Neural cell (in vitro differentiated cells): ENCODE results near the gene ABCA10. TPM values are rescaled to one million over a fixed set of nuclear protein-coding genes. Genes with fewer than 3 reads are reported as not detected.

Source experiments
- H2AFZ ChIP-seq: fragments of 200-600, 300-800 bp; sonication (generic), shearing (Covaris generic); 2 replicates; pipeline ENCODE4 v1.6.0; 2014; ENCODE audit warnings: low read depth, mild to moderate bottlenecking, antibody characterized with exemption, low read length, moderate library complexity
- H3F3A ChIP-seq: fragments of 200-600 bp; shearing (Covaris generic); 2 replicates; pipeline ENCODE4 v1.6.1; 2016; ENCODE audit warnings: mild to moderate bottlenecking, moderate library complexity, mixed read lengths, antibody characterized with exemption, low read length; ENCODE audit not compliant: insufficient read depth, poor library complexity, severe bottlenecking
- H3K27ac ChIP-seq: fragments of 200-600, 300-800 bp; sonication (generic), shearing (Covaris generic); 2 replicates; pipeline ENCODE4 v1.5.1; 2014; ENCODE audit warnings: mild to moderate bottlenecking, low read length, moderate library complexity
- H3K27me3 ChIP-seq: fragments of 300-800, 200-600 bp; sonication (generic), shearing (Covaris generic); 2 replicates; pipeline ENCODE4 v1.6.0; 2014; ENCODE audit warnings: mild to moderate bottlenecking, low read depth, low read length, moderate library complexity; ENCODE audit not compliant: insufficient read depth
- H3K36me3 ChIP-seq: fragments of 300-800, 200-600 bp; sonication (generic), shearing (Covaris generic); 2 replicates; pipeline ENCODE4 v1.5.1; 2014; ENCODE audit warnings: mild to moderate bottlenecking, antibody characterized with exemption, low read length, moderate library complexity; ENCODE audit not compliant: insufficient read depth
- H3K4me2 ChIP-seq: fragments of 300-800, 200-600 bp; sonication (generic), shearing (Covaris generic); 2 replicates; pipeline ENCODE4 v1.6.0; 2014; ENCODE audit warnings: mild to moderate bottlenecking, low read length
- H3K4me3 ChIP-seq: fragments of 300-800, 200-600 bp; sonication (generic), shearing (Covaris generic); 2 replicates; pipeline ENCODE4 v1.5.1; 2014; ENCODE audit warnings: mild to moderate bottlenecking, low read length, moderate library complexity
- H3K79me2 ChIP-seq: fragments of 200-600 bp; shearing (Covaris generic); replicated peaks from 2 replicates; pipeline ENCODE4 v1.6.0; 2014; ENCODE audit warnings: mild to moderate bottlenecking, low read length, moderate library complexity; ENCODE audit not compliant: insufficient read depth
- H3K9ac ChIP-seq: fragments of 300-800, 200-600 bp; sonication (generic), shearing (Covaris generic); 2 replicates; pipeline ENCODE4 v1.6.1; 2016; ENCODE audit warnings: mild to moderate bottlenecking, low read length, mixed read lengths
- H3K9me2 ChIP-seq: fragments of 200-600 bp; shearing (Covaris generic); 2 replicates; pipeline ENCODE4 v1.6.1; 2016; ENCODE audit warnings: mild to moderate bottlenecking, low read length, mixed read lengths; ENCODE audit not compliant: insufficient read depth
- H3K9me3 ChIP-seq: fragments of 200-600, 300-800 bp; sonication (generic), shearing (Covaris generic); 2 replicates; pipeline ENCODE4 v1.6.1; 2016; ENCODE audit warnings: mild to moderate bottlenecking, mixed run types, low read length, moderate library complexity, mixed read lengths
- H4K20me1 ChIP-seq: fragments of 200-600 bp; shearing (Covaris generic); 2 replicates; pipeline ENCODE4 v1.6.1; 2016; ENCODE audit warnings: mild to moderate bottlenecking, mixed run types; ENCODE audit not compliant: insufficient read depth
- EP300 ChIP-seq: fragments of 450-650 bp; conservative IDR thresholded peaks from 2 replicates; pipeline ENCODE4 v1.6.1; 2014; ENCODE audit warnings: antibody characterized with exemption, mild to moderate bottlenecking, moderate library complexity; ENCODE audit not compliant: poor library complexity, severe bottlenecking
- EZH2 ChIP-seq: fragments of 200-600, 300-800 bp; shearing (Covaris generic), sonication (generic); IDR thresholded peaks from 2 replicates; pipeline ENCODE4 v1.6.1; 2014; ENCODE audit warnings: antibody characterized with exemption, low read length, borderline replicate concordance, mild to moderate bottlenecking; ENCODE audit not compliant: insufficient read depth, poor library complexity, severe bottlenecking
- MXI1 ChIP-seq: fragments of 450-650 bp; conservative IDR thresholded peaks from 2 replicates; pipeline ENCODE4 v1.6.1; 2014; ENCODE audit warnings: antibody characterized with exemption, mild to moderate bottlenecking; ENCODE audit not compliant: poor library complexity, severe bottlenecking
- POLR2AphosphoS5 ChIP-seq: IDR thresholded peaks from 2 replicates; pipeline ENCODE4 v1.6.1; 2012
- RAD21 ChIP-seq: fragments of 450-650 bp; conservative IDR thresholded peaks from 2 replicates; pipeline ENCODE4 v1.6.1; 2014; ENCODE audit warnings: antibody characterized with exemption, mild to moderate bottlenecking, moderate library complexity
- SMC3 ChIP-seq: fragments of 450-650 bp; conservative IDR thresholded peaks from 2 replicates; pipeline ENCODE4 v1.6.1; 2014; ENCODE audit warnings: antibody characterized with exemption, mild to moderate bottlenecking, moderate library complexity; ENCODE audit not compliant: poor library complexity
- TAF1 ChIP-seq: IDR thresholded peaks from 2 replicates; pipeline ENCODE4 v1.6.1; 2012; ENCODE audit warnings: low read depth
- polyA plus RNA-seq: library from polyadenylated mRNA; depleted of rRNA; stranded (reverse); fragments of >200 nt; gene quantifications from 2 replicates; pipeline ENCODE4 v1.2.3, GENCODE V29; 2014
- TF ChIP-seq, protein P1 (sequence below): IDR thresholded peaks from 2 replicates; pipeline ENCODE4 v1.6.1; 2012; ENCODE audit warnings: borderline replicate concordance
- TF ChIP-seq, protein P2 (sequence below): fragments of 450-650 bp; IDR thresholded peaks from 2 replicates; pipeline ENCODE4 v1.5.1; 2014; ENCODE audit warnings: antibody characterized with exemption, mild to moderate bottlenecking, moderate library complexity; ENCODE audit not compliant: poor library complexity, severe bottlenecking

Gene ABCA10
- polyA plus RNA-seq, 1 donor from 2014 or later: 15.3 TPM

DNA sequence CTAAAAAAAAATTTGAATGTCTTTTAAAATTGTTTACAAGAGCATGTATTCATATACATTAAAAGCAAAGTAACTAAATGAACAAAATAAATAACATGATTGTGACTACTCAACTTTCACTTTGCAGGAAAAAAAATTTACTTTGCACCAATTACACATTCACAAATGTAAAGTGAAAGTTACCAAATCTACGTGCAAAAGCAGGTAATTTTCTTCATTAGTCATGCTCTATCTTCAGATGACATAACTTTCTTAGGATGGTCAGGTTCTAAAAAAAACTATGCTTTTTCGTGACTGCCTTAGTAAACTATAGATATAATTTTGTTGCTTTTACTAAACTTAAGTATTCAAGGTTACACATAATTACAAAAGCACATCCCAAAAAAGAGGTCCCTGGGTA is 17.0 kb upstream of the ABCA10 start:
- Histone ChIP-seq H3K4me2 (no peak overlapping the region), H3F3A (no peaks in the 10 kb centered on the region), H2AFZ (no peak overlapping the region), H3K27me3 (no peaks in the 10 kb centered on the region), H3K9ac (no peak overlapping the region), H3K9me2 (no peaks in the 10 kb centered on the region), H3K4me3 (no peak overlapping the region), H3K27ac (no peak overlapping the region), H4K20me1 (no peaks in the 10 kb centered on the region), H3K36me3 (no peaks in the 10 kb centered on the region), H3K79me2 (no peaks in the 10 kb centered on the region), H3K9me3 (no peaks in the 10 kb centered on the region)
- TF ChIP-seq MXI1: no peak
- TF ChIP-seq SMC3: no peak
- TF ChIP-seq EP300: no peak
- no peak for TF ChIP-seq EZH2
- TF ChIP-seq RAD21: no peak
- TF ChIP-seq, protein P1, sequence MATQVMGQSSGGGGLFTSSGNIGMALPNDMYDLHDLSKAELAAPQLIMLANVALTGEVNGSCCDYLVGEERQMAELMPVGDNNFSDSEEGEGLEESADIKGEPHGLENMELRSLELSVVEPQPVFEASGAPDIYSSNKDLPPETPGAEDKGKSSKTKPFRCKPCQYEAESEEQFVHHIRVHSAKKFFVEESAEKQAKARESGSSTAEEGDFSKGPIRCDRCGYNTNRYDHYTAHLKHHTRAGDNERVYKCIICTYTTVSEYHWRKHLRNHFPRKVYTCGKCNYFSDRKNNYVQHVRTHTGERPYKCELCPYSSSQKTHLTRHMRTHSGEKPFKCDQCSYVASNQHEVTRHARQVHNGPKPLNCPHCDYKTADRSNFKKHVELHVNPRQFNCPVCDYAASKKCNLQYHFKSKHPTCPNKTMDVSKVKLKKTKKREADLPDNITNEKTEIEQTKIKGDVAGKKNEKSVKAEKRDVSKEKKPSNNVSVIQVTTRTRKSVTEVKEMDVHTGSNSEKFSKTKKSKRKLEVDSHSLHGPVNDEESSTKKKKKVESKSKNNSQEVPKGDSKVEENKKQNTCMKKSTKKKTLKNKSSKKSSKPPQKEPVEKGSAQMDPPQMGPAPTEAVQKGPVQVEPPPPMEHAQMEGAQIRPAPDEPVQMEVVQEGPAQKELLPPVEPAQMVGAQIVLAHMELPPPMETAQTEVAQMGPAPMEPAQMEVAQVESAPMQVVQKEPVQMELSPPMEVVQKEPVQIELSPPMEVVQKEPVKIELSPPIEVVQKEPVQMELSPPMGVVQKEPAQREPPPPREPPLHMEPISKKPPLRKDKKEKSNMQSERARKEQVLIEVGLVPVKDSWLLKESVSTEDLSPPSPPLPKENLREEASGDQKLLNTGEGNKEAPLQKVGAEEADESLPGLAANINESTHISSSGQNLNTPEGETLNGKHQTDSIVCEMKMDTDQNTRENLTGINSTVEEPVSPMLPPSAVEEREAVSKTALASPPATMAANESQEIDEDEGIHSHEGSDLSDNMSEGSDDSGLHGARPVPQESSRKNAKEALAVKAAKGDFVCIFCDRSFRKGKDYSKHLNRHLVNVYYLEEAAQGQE: no peak
- no peak for TF ChIP-seq POLR2AphosphoS5
- TF ChIP-seq, protein P2, sequence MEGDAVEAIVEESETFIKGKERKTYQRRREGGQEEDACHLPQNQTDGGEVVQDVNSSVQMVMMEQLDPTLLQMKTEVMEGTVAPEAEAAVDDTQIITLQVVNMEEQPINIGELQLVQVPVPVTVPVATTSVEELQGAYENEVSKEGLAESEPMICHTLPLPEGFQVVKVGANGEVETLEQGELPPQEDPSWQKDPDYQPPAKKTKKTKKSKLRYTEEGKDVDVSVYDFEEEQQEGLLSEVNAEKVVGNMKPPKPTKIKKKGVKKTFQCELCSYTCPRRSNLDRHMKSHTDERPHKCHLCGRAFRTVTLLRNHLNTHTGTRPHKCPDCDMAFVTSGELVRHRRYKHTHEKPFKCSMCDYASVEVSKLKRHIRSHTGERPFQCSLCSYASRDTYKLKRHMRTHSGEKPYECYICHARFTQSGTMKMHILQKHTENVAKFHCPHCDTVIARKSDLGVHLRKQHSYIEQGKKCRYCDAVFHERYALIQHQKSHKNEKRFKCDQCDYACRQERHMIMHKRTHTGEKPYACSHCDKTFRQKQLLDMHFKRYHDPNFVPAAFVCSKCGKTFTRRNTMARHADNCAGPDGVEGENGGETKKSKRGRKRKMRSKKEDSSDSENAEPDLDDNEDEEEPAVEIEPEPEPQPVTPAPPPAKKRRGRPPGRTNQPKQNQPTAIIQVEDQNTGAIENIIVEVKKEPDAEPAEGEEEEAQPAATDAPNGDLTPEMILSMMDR: no peak
- no peak for TF ChIP-seq TAF1

DNA sequence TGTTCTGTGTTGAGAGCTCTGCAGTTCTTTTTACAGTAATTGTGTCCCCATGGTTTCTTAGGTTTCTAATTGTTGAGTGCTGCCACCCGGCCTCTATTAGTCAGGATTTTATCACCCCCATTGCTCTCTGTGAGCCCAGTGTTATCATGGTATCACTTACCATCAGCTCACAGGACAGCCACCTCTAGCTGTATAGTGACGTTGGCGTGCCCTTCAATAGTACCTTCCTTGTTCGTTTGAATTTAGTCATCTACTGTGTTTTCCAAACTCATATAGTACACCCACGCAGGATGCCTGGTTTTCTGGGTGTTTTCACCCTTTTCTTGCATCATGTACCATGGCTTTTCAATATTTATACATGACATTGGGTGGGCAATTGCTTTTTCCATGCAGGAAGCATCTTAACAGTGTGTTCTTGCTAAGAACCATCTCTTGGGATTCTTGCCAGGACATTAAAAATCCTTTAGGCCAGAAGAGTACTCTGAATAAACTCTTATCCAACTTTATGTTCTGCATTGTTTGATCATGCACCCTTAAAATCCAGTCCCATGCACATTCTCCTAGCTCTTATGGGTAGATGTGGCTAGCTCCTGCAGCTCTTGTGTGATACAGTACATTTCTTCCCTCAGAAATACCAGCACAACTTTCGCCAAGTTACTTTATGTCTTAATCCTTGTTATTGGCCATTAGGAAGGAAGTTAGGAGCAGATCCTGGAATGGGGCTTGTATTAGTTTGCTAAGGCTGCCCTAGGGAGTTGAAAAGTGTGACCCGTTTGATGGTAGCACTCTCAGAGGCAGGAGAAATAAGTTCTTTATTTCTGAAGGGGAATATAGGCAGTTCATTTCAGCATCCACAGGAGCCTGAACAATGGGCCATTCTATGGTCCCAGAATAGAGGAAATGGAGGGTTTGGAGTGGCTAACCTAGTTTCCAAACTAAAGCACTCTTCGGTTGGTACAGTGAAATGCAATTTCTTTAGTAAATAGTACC is 11.3 kb upstream of the ABCA10 start:
- H3K79me2 ChIP-seq: no peaks in the 10 kb centered on the region
- H3K4me3 ChIP-seq: no peak overlapping the region
- H3K9ac ChIP-seq: no peak overlapping the region
- TF ChIP-seq MXI1: no peak
- TF ChIP-seq, protein P2: no peak
- TF ChIP-seq, protein P1: no peak
- TF ChIP-seq POLR2AphosphoS5: no peak
- no peak for TF ChIP-seq EZH2
- no peak for TF ChIP-seq EP300
- TF ChIP-seq SMC3: no peak
- TF ChIP-seq TAF1: no peak
- TF ChIP-seq RAD21: no peak
- no peak overlapping the region for H3K27ac ChIP-seq
- H3K27me3 ChIP-seq: no peaks in the 10 kb centered on the region
- H3K36me3 ChIP-seq: no peaks in the 10 kb centered on the region
- H4K20me1 ChIP-seq: no peaks in the 10 kb centered on the region
- no peaks in the 10 kb centered on the region for H3K9me2 ChIP-seq
- H2AFZ ChIP-seq: no peak overlapping the region
- H3K9me3 ChIP-seq: no peaks in the 10 kb centered on the region
- no peak overlapping the region for H3K4me2 ChIP-seq
- no peaks in the 10 kb centered on the region for H3F3A ChIP-seq
